HepG2 (cell line): ENCODE measurements around the gene CLIC1. TPM values are rescaled to one million over a fixed set of nuclear protein-coding genes. Genes with fewer than 3 reads are reported as not detected.

ENCODE experiments used
- CBX5 ChIP-seq: sonication (generic); formaldehyde crosslinking; IDR thresholded peaks from 2 replicates; pipeline ENCODE4 v1.4.0; 2020; ENCODE audit warnings: missing genetic modification reagents, borderline replicate concordance
- FOXO4 ChIP-seq: sonication (generic); formaldehyde crosslinking; conservative IDR thresholded peaks from 2 replicates; pipeline ENCODE4 v1.8.1; 2023; ENCODE audit warnings: missing genetic modification reagents
- HNRNPK ChIP-seq: fragments of 200-400 bp; formaldehyde crosslinking; IDR thresholded peaks from 2 replicates; pipeline ENCODE4 v1.6.1; 2018; ENCODE audit warnings: low read length, low read depth, moderate library complexity, mild to moderate bottlenecking; ENCODE audit not compliant: poor library complexity, severe bottlenecking
- HNRNPL ChIP-seq: fragments of 200-400 bp; formaldehyde crosslinking; IDR thresholded peaks from 2 replicates; pipeline ENCODE4 v1.6.1; 2017; ENCODE audit warnings: mild to moderate bottlenecking, low read depth, low read length
- HOXA5 ChIP-seq: sonication (generic); formaldehyde crosslinking; IDR thresholded peaks from 2 replicates; pipeline ENCODE4 v1.4.0; 2020; ENCODE audit warnings: missing genetic modification reagents
- MBNL3 ChIP-seq: fragments of 250-450 bp; sonication (Bioruptor Pico); conservative IDR thresholded peaks from 2 replicates; pipeline ENCODE4 v1.8.0; 2022; ENCODE audit warnings: mild to moderate bottlenecking, inconsistent platforms
- MIXL1 ChIP-seq: IDR thresholded peaks from 2 replicates; pipeline ENCODE4 v1.6.1; 2016
- MLX ChIP-seq: IDR thresholded peaks from 2 replicates; pipeline ENCODE4 v1.6.1; 2016
- MTF2 ChIP-seq: sonication (generic); formaldehyde crosslinking; IDR thresholded peaks from 2 replicates; pipeline ENCODE4 v1.5.0; 2020; ENCODE audit warnings: missing genetic modification reagents, borderline replicate concordance
- NBN ChIP-seq: fragments of 450-650 bp; conservative IDR thresholded peaks from 2 replicates; pipeline ENCODE4 v1.6.1; 2017
- NFIB ChIP-seq: sonication (generic); formaldehyde crosslinking; IDR thresholded peaks from 2 replicates; pipeline ENCODE4 v1.9.0; 2021; ENCODE audit warnings: missing genetic modification reagents, mild to moderate bottlenecking, borderline replicate concordance
- SOX6 ChIP-seq, 2 experiments: fragments of 450-650 bp in 1 of 2; sonication (generic) in 1 of 2; formaldehyde crosslinking in 1 of 2; IDR thresholded peaks; 2 replicates each; pipeline versions ENCODE4 v1.4.0 to v1.6.1; 2017 to 2020; ENCODE audit warnings: antibody characterized with exemption in 1 of 2, mild to moderate bottlenecking in 1 of 2, missing genetic modification reagents in 1 of 2
- SRY ChIP-seq: sonication (generic); formaldehyde crosslinking; IDR thresholded peaks from 2 replicates; pipeline ENCODE4 v1.8.0; 2022; ENCODE audit warnings: mild to moderate bottlenecking, missing genetic modification reagents
- XBP1 ChIP-seq: sonication (generic); formaldehyde crosslinking; IDR thresholded peaks from 2 replicates; pipeline ENCODE4 v1.5.0; 2020; ENCODE audit warnings: missing genetic modification reagents
- ZKSCAN8 ChIP-seq: IDR thresholded peaks from 2 replicates; pipeline ENCODE4 v1.6.1; 2016; ENCODE audit warnings: borderline replicate concordance, missing genetic modification reagents, missing compliant biosample characterization
- ZNF232 ChIP-seq: sonication (generic); formaldehyde crosslinking; IDR thresholded peaks from 2 replicates; pipeline ENCODE4 v1.4.0; 2020; ENCODE audit warnings: missing genetic modification reagents, borderline replicate concordance
- ZNF264 ChIP-seq: sonication (generic); formaldehyde crosslinking; IDR thresholded peaks from 2 replicates; pipeline ENCODE4 v1.4.0; 2020; ENCODE audit warnings: missing genetic modification reagents
- ZNF354B ChIP-seq: sonication (generic); formaldehyde crosslinking; IDR thresholded peaks from 2 replicates; pipeline ENCODE4 v1.8.0; 2022; ENCODE audit warnings: mild to moderate bottlenecking, missing genetic modification reagents
- ZNF501 ChIP-seq: sonication (generic); formaldehyde crosslinking; IDR thresholded peaks from 2 replicates; pipeline ENCODE4 v1.5.1; 2020; ENCODE audit warnings: mild to moderate bottlenecking, moderate library complexity, missing genetic modification reagents
- ZNF564 ChIP-seq: sonication (generic); formaldehyde crosslinking; IDR thresholded peaks from 2 replicates; pipeline ENCODE4 v1.8.1; 2023; ENCODE audit warnings: mild to moderate bottlenecking, missing genetic modification reagents
- ZNF710 ChIP-seq: sonication (generic); formaldehyde crosslinking; IDR thresholded peaks from 2 replicates; pipeline ENCODE4 v1.5.0; 2020; ENCODE audit warnings: mild to moderate bottlenecking, missing genetic modification reagents, borderline replicate concordance
- polyA plus RNA-seq, 8 experiments: library from polyadenylated mRNA; depleted of rRNA in 3 of 8; stranded (reverse) in 7 of 8; unstranded in 1 of 8; fragments of >200 nt; fragmentation: Illumina TruSeq in 4 of 8; extraction: Trizol in 4 of 8; gene quantifications; 2 replicates each; pipeline versions ENCODE4 v1.2.1 to v1.2.3, GENCODE V29; 2011 to 2016; ENCODE audit warnings: low read depth in 4 of 8, missing spikeins in 1 of 8, mixed read lengths in 1 of 8; ENCODE audit not compliant: insufficient read depth in 1 of 8
- total RNA-seq, 5 experiments: library from RNA; depleted of rRNA; stranded (reverse); fragments of >200 nt; fragmentation: Illumina TruSeq; extraction: Trizol; gene quantifications; 2 replicates each; pipeline ENCODE4 v1.2.3, GENCODE V29; 2016; ENCODE audit warnings: low read depth in 1 of 5
- TF ChIP-seq, protein P1 (sequence below): sonication (generic); formaldehyde crosslinking; IDR thresholded peaks from 2 replicates; pipeline ENCODE4 v1.4.0; 2020; ENCODE audit warnings: mild to moderate bottlenecking, missing genetic modification reagents
- TF ChIP-seq, protein P2 (sequence below): sonication (generic); formaldehyde crosslinking; IDR thresholded peaks from 2 replicates; pipeline ENCODE4 v1.5.0; 2020; ENCODE audit warnings: mild to moderate bottlenecking, low read depth, missing genetic modification reagents, borderline replicate concordance

CLIC1 gene
- total and polyA plus RNA-seq, 2 of the 13 experiments (the other 11 are each of a cell fraction or from before 2014, with no cell fraction given): 602 to 891 TPM

DNA sequence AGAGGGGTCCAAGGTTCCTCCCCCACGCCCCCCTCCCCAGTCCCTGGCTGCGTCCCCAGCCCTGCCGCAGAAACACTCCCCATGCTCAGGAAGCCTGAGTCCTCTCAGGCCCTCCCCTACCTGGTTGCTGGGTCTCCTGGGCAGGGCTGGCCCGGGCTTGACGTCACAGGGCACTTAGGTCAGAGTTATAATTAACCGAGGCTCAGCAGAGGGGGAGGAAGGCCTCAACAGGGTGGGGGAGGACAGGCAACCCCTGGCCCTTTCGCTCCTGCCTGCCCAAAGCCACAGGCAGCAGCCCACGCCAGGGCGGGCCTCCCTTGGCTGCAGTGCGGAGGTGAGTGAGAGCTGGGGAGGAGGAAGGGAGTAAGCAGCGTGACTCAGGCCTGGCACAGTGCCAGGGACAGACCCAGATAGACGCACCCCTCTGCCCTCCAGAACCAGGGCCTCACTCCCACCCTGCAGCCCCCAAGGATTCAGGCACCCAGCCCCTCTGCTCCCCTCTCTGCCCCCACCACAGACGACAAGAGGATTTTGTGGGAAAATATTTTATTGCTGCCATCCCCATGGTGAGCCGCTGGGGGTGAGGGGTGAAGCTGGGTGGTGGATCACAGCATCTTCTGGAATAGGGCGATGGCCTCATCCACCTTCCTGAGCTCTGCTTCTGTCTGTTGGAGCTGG, 40.8 kb upstream of the CLIC1 start, which contains the start of gene VWA7 (continued):
- TF ChIP-seq, protein P1, sequence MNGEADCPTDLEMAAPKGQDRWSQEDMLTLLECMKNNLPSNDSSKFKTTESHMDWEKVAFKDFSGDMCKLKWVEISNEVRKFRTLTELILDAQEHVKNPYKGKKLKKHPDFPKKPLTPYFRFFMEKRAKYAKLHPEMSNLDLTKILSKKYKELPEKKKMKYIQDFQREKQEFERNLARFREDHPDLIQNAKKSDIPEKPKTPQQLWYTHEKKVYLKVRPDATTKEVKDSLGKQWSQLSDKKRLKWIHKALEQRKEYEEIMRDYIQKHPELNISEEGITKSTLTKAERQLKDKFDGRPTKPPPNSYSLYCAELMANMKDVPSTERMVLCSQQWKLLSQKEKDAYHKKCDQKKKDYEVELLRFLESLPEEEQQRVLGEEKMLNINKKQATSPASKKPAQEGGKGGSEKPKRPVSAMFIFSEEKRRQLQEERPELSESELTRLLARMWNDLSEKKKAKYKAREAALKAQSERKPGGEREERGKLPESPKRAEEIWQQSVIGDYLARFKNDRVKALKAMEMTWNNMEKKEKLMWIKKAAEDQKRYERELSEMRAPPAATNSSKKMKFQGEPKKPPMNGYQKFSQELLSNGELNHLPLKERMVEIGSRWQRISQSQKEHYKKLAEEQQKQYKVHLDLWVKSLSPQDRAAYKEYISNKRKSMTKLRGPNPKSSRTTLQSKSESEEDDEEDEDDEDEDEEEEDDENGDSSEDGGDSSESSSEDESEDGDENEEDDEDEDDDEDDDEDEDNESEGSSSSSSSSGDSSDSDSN (CRISPR knock-in tag): peak; percentile 81
- TF ChIP-seq NFIB (CRISPR knock-in tag): no peak
- no peak for TF ChIP-seq HNRNPK
- TF ChIP-seq SOX6 (IDR thresholded peaks at IDR 0.05): no peak
- TF ChIP-seq SOX6 (CRISPR knock-in tag; IDR thresholded peaks at IDR 0.05): peak; percentile 83
- no peak for TF ChIP-seq MBNL3 (CRISPR knock-in tag)
- peak; percentile 94 for TF ChIP-seq MIXL1 (CRISPR knock-in tag)
- TF ChIP-seq XBP1 (CRISPR knock-in tag): no peak
- TF ChIP-seq HNRNPL: 0 out of 2 replicates have a peak, but pooled peaks have one; percentile 81
- TF ChIP-seq, protein P2, sequence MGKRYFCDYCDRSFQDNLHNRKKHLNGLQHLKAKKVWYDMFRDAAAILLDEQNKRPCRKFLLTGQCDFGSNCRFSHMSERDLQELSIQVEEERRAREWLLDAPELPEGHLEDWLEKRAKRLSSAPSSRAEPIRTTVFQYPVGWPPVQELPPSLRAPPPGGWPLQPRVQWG (CRISPR knock-in tag): no peak
- TF ChIP-seq ZNF354B (CRISPR knock-in tag): no peak
- peak; percentile 48; the same call in 1 of the 2 replicates for TF ChIP-seq ZKSCAN8 (CRISPR knock-in tag)
- TF ChIP-seq MTF2: no peak
- peak; percentile 75 for TF ChIP-seq MLX (CRISPR knock-in tag)
- TF ChIP-seq ZNF264 (CRISPR knock-in tag): no peak
- TF ChIP-seq ZNF564 (CRISPR knock-in tag): 0 out of 2 replicates have a peak, but pooled peaks have one; percentile 22
- 0 out of 2 replicates have a peak, but pooled peaks have one; percentile 28 for TF ChIP-seq HOXA5
- TF ChIP-seq ZNF501 (CRISPR knock-in tag): peak; percentile 45; the same call in 1 of the 2 replicates
- TF ChIP-seq SRY (CRISPR knock-in tag): no peak; the same call in 1 of the 2 replicates
- TF ChIP-seq ZNF710 (CRISPR knock-in tag): peak; percentile 20; the same call in 1 of the 2 replicates
- peak; percentile 90; the same call in 1 of the 2 replicates for TF ChIP-seq CBX5
- TF ChIP-seq NBN: no peak
- TF ChIP-seq FOXO4: no peak
- TF ChIP-seq ZNF232 (CRISPR knock-in tag): no peak
